ENCODE results near the gene PSMD1.

PSMD1 gene

DNA sequence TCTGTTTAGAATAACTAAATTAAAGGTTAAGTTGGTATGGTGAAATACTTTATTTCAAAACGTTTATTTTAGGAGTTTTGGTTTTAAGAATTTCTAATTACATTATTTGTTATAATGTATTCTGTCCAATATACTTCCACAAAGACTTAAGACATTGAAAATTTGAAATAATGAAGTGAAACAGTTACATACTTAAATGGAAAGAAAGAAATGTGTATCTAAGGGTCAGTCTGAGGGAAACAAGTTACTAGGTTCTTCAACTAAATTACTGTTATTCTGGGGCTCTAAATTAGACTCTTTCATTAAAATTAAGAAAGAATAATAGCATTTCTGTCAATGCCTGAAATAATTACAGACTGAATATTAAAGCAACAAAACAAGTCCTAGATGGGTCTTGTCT lies 60.5 kb downstream of the PSMD1 start:
- DNase-seq (ENCODE audit: low spot score), result no peak
- Histone ChIP-seq H3K4me3 (no peak overlapping the region), H3K27ac (no peak overlapping the region)
- TF ChIP-seq, protein P1, sequence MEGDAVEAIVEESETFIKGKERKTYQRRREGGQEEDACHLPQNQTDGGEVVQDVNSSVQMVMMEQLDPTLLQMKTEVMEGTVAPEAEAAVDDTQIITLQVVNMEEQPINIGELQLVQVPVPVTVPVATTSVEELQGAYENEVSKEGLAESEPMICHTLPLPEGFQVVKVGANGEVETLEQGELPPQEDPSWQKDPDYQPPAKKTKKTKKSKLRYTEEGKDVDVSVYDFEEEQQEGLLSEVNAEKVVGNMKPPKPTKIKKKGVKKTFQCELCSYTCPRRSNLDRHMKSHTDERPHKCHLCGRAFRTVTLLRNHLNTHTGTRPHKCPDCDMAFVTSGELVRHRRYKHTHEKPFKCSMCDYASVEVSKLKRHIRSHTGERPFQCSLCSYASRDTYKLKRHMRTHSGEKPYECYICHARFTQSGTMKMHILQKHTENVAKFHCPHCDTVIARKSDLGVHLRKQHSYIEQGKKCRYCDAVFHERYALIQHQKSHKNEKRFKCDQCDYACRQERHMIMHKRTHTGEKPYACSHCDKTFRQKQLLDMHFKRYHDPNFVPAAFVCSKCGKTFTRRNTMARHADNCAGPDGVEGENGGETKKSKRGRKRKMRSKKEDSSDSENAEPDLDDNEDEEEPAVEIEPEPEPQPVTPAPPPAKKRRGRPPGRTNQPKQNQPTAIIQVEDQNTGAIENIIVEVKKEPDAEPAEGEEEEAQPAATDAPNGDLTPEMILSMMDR (IDR thresholded peaks at IDR 0.05), result no peak

DNA sequence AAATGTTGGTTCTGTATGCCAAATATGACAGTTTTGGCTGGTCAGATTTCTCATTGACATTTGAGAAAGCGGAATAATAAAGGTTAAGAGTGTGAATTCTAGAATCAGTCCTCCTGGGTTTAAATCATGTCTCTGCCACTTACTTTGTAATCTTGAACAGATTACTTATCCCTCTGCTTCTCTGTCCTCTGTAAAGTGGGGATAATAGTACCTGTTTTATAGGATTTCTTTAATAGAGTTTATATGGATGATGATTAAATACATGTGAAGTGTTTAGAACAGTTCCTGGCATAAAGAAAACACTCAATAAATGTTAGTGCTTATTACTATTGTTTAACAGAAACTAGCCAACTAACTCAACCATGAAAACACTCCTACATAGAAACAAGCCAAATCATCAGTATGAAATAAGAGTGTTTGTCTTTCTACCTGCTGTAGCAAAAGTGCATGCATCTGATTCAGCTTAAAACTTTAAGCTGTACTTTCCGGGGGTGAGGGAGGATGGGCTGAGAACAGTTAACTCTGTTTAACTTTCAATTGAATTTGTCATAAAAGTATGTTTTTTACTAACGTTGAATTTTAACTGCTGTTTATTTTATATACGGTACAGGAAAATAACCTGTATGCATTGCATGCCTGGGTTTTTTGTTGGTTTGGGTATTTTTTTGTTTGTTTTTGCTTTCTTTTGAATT lies 61.4 kb downstream of the PSMD1 start:
- DNase-seq (ENCODE audit: low spot score), result no peak
- TF ChIP-seq, protein P1 (IDR thresholded peaks at IDR 0.05), result no peak
- no peak overlapping the region for H3K4me3 ChIP-seq
- no peak overlapping the region for H3K27ac ChIP-seq

DNA sequence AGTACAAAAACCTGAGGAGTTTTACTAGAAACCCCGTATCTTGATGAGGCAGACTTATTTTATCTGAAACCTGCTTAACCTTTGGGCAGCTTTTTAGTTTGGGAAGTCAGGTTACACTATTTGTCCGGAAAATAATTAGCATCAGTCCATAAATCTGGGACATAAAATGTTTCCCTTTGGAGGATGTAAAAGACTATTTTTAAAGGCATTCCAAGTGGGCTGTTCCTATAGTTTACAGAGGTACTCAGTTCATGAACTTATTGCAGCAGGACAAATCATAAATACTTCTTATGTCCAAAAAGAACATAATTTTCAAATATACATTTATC lies 61.9 kb downstream of the PSMD1 start:
- Histone ChIP-seq H3K4me3 (no peak overlapping the region), H3K27ac (no peak overlapping the region)
- DNase-seq (ENCODE audit: low spot score), result no peak
- TF ChIP-seq, protein P1 (IDR thresholded peaks at IDR 0.05), result no peak

DNA sequence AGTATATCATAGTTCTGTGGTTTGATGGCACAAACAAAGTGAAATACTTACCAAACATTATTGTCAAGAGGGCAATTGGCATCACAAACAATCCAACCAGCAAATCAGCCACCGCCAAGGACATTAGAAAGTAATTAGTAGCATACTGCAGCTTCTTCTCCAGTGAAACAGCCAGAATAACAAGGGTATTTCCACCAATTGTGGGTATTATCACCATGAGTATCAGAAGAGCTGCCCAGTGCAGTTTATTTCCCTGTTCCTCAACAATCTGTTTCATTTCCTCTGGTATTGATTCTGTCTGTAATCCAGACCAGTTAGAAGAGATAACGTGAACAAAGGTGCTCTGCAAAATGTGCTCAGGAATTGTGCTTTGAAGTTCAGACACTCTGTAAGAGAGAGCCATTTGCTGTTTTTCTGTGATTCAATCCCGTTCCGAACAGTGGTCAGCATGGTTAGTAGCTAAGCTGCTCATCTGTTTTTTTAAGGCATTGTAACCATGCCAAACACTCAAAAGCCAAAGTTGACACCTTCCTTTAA lies 66.8 kb downstream of the PSMD1 start:
- TF ChIP-seq, protein P1 (IDR thresholded peaks at IDR 0.05), result no peak
- peak overlapping the region in 1 of 2 donors; percentile 50 for H3K27ac ChIP-seq
- peak overlapping the region; percentile 54 for H3K4me3 ChIP-seq
- DNase-seq (ENCODE audit: low spot score), result no peak

DNA sequence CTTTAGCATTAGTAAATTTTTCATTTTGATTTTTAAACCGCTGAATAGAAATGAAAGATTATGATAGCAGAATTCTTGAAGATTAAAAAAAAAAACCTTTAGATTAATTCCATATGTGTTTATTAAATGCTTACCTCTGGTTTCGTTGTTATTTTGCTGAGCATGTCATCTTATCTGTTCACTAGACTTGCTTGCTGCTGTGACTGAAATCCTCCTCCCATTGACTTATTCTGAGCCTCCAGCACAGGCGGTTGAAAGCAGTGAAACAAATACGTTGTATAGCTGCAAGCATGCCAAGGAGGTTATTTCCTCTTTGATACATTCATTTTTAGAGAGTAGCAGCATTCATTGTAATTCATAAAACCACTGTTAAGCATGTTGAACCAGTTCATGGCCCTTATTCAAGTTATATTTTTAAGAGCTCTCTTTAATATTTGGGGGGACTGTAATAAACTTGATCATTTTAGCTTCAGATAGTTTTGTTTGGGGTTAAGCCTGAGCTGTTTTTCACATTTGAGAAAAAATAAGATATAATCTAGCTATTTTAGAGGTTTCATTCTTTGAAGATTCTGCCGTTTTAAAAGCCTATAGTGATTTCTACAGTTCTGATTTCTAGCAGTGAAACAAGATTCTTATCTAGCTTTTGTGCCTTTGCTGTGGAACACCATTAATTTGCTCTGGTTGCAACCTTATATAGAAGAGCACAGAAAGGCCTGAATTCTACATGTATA lies 68.3 kb downstream of the PSMD1 start, which contains the start of gene HTR2B:
Gene HTR2B, minus strand, starts transcription at position 205 of the 731 bp plus-strand sequence. CDS start 1,278 bp downstream, outside the sequence.
- TF ChIP-seq, protein P1 (IDR thresholded peaks at IDR 0.05), result no peak
- no peak for DNase-seq (ENCODE audit: low spot score)
- Histone ChIP-seq H3K27ac (no peak within 1 kb of the TSS), H3K4me3 (peak within 1 kb of the TSS; percentile 54)

DNA sequence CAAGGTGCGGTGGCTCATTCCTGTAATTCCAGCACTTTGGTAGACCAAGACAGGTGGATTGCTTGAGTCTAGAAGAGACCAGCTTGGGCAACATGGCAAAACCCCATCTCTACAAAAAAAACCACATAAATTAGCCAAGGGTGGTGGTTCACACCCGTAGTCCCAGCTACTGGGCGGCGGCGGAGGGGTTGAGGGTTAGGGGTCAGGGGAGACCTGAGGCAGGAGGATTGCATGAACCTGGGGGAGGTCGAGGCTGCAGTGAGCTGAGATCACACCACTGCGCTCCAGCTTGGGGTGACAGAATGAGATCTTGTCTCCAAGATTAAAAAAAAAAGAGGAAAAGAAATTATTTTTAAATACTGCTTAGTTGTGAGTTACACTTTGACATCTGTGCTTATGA lies 69.5 kb downstream of the PSMD1 start:
- TF ChIP-seq, protein P1 (IDR thresholded peaks at IDR 0.05), result no peak
- no peak overlapping the region for H3K27ac ChIP-seq
- no peak overlapping the region for H3K4me3 ChIP-seq
- no peak for DNase-seq (ENCODE audit: low spot score)
